HepG2 (cell line): Measurements from ENCODE around the gene PCBP1. TPM values are rescaled to one million over a fixed set of nuclear protein-coding genes. Genes with fewer than 3 reads are reported as not detected.
A peak's percentile ranks its signal among the peaks of the same experiment; 100 is the strongest.

ENCODE experiments used
- DPF2 ChIP-seq: sonication (generic); formaldehyde crosslinking; IDR thresholded peaks from 2 replicates; pipeline ENCODE4 v1.4.0; 2020; ENCODE audit warnings: mild to moderate bottlenecking, low read depth, missing genetic modification reagents, borderline replicate concordance
- ELF3 ChIP-seq: IDR thresholded peaks from 2 replicates; pipeline ENCODE4 v1.6.1; 2016; ENCODE audit warnings: missing genetic modification reagents, missing compliant biosample characterization
- HNRNPLL ChIP-seq: fragments of 200-400 bp; formaldehyde crosslinking; IDR thresholded peaks from 2 replicates; pipeline ENCODE4 v1.6.1; 2017; ENCODE audit warnings: mild to moderate bottlenecking, low read depth, low read length; ENCODE audit not compliant: poor library complexity, severe bottlenecking
- JUN ChIP-seq: sonication (generic); formaldehyde crosslinking; IDR thresholded peaks from 2 replicates; pipeline ENCODE4 v1.4.0; 2020; ENCODE audit warnings: mild to moderate bottlenecking, missing genetic modification reagents
- KDM1A ChIP-seq: IDR thresholded peaks from 2 replicates; pipeline ENCODE4 v1.6.1; 2016; ENCODE audit warnings: missing compliant biosample characterization
- KMT2A ChIP-seq: sonication (generic); formaldehyde crosslinking; IDR thresholded peaks from 2 replicates; pipeline ENCODE4 v1.4.0; 2020; ENCODE audit warnings: missing genetic modification reagents
- MEF2D ChIP-seq: sonication (generic); formaldehyde crosslinking; IDR thresholded peaks from 2 replicates; pipeline ENCODE4 v1.5.1; 2020; ENCODE audit warnings: mild to moderate bottlenecking, missing genetic modification reagents
- PAF1 ChIP-seq: IDR thresholded peaks from 2 replicates; pipeline ENCODE4 v1.6.1; 2016; ENCODE audit warnings: missing genetic modification reagents, missing compliant biosample characterization
- PHF20 ChIP-seq: sonication (generic); formaldehyde crosslinking; IDR thresholded peaks from 2 replicates; pipeline ENCODE4 v1.5.0; 2020; ENCODE audit warnings: mild to moderate bottlenecking, missing genetic modification reagents
- RBFOX2 ChIP-seq: fragments of 200-400 bp; formaldehyde crosslinking; IDR thresholded peaks from 2 replicates; pipeline ENCODE4 v1.6.1; 2017; ENCODE audit warnings: low read depth, mild to moderate bottlenecking, low read length
- REL ChIP-seq: sonication (generic); formaldehyde crosslinking; conservative IDR thresholded peaks from 2 replicates; pipeline ENCODE4 v1.8.0; 2022; ENCODE audit warnings: mild to moderate bottlenecking, missing genetic modification reagents, moderate library complexity
- RXRB ChIP-seq: IDR thresholded peaks from 2 replicates; pipeline ENCODE4 v1.6.1; 2016; ENCODE audit warnings: borderline replicate concordance, missing genetic modification reagents, missing compliant biosample characterization
- SOX6 ChIP-seq, 2 experiments: fragments of 450-650 bp in 1 of 2; sonication (generic) in 1 of 2; formaldehyde crosslinking in 1 of 2; IDR thresholded peaks; 2 replicates each; pipeline versions ENCODE4 v1.4.0 to v1.6.1; 2017 to 2020; ENCODE audit warnings: antibody characterized with exemption in 1 of 2, mild to moderate bottlenecking in 1 of 2, missing genetic modification reagents in 1 of 2
- STAG1 ChIP-seq: sonication (generic); formaldehyde crosslinking; IDR thresholded peaks from 2 replicates; pipeline ENCODE4 v1.4.0; 2020; ENCODE audit warnings: missing genetic modification reagents
- ZFP41 ChIP-seq: sonication (generic); formaldehyde crosslinking; IDR thresholded peaks from 2 replicates; pipeline ENCODE4 v1.4.0; 2020; ENCODE audit warnings: mild to moderate bottlenecking, missing genetic modification reagents, borderline replicate concordance
- ZFX ChIP-seq: sonication (generic); formaldehyde crosslinking; IDR thresholded peaks from 2 replicates; pipeline ENCODE4 v1.4.0; 2020; ENCODE audit warnings: mild to moderate bottlenecking, low read depth, missing genetic modification reagents, moderate library complexity
- ZFYVE20 ChIP-seq: sonication (generic); formaldehyde crosslinking; IDR thresholded peaks from 2 replicates; pipeline ENCODE4 v1.8.0; 2023; ENCODE audit warnings: low read depth, mild to moderate bottlenecking, moderate library complexity, missing genetic modification reagents, borderline replicate concordance
- ZNF101 ChIP-seq: sonication (generic); formaldehyde crosslinking; IDR thresholded peaks from 2 replicates; pipeline ENCODE4 v1.4.0; 2020; ENCODE audit warnings: mild to moderate bottlenecking, low read depth, missing genetic modification reagents, borderline replicate concordance
- ZNF3 ChIP-seq: IDR thresholded peaks from 2 replicates; pipeline ENCODE4 v1.7.0; 2017; ENCODE audit warnings: inconsistent platforms
- ZNF564 ChIP-seq: sonication (generic); formaldehyde crosslinking; IDR thresholded peaks from 2 replicates; pipeline ENCODE4 v1.8.1; 2023; ENCODE audit warnings: mild to moderate bottlenecking, missing genetic modification reagents
- ZNF879 ChIP-seq: sonication (generic); formaldehyde crosslinking; IDR thresholded peaks from 2 replicates; pipeline ENCODE4 v1.8.1; 2023; ENCODE audit warnings: missing genetic modification reagents
- ZSCAN25 ChIP-seq: sonication (generic); formaldehyde crosslinking; IDR thresholded peaks from 2 replicates; pipeline ENCODE4 v1.8.0; 2022; ENCODE audit warnings: mild to moderate bottlenecking, missing genetic modification reagents
- polyA plus RNA-seq, 8 experiments: library from polyadenylated mRNA; depleted of rRNA in 3 of 8; stranded (reverse) in 7 of 8; unstranded in 1 of 8; fragments of >200 nt; fragmentation: Illumina TruSeq in 4 of 8; extraction: Trizol in 4 of 8; gene quantifications; 2 replicates each; pipeline versions ENCODE4 v1.2.1 to v1.2.3, GENCODE V29; 2011 to 2016; ENCODE audit warnings: low read depth in 4 of 8, missing spikeins in 1 of 8, mixed read lengths in 1 of 8; ENCODE audit not compliant: insufficient read depth in 1 of 8
- total RNA-seq, 5 experiments: library from RNA; depleted of rRNA; stranded (reverse); fragments of >200 nt; fragmentation: Illumina TruSeq; extraction: Trizol; gene quantifications; 2 replicates each; pipeline ENCODE4 v1.2.3, GENCODE V29; 2016; ENCODE audit warnings: low read depth in 1 of 5
- TF ChIP-seq, protein P1 (sequence below): sonication (generic); formaldehyde crosslinking; IDR thresholded peaks from 2 replicates; pipeline ENCODE4 v1.4.0; 2020; ENCODE audit warnings: missing genetic modification reagents
- TF ChIP-seq, protein P2 (sequence below): sonication (generic); formaldehyde crosslinking; IDR thresholded peaks from 2 replicates; pipeline ENCODE4 v1.5.0; 2020; ENCODE audit warnings: mild to moderate bottlenecking, missing genetic modification reagents
- TF ChIP-seq, protein P3 (sequence below): sonication (generic); formaldehyde crosslinking; IDR thresholded peaks from 2 replicates; pipeline ENCODE4 v1.4.0; 2020; ENCODE audit warnings: mild to moderate bottlenecking, low read depth, missing genetic modification reagents

The PCBP1 gene
- total and polyA plus RNA-seq, 2 of the 13 experiments (the other 11 are each of a cell fraction or from before 2014, with no cell fraction given): 32.0 to 137 TPM

DNA sequence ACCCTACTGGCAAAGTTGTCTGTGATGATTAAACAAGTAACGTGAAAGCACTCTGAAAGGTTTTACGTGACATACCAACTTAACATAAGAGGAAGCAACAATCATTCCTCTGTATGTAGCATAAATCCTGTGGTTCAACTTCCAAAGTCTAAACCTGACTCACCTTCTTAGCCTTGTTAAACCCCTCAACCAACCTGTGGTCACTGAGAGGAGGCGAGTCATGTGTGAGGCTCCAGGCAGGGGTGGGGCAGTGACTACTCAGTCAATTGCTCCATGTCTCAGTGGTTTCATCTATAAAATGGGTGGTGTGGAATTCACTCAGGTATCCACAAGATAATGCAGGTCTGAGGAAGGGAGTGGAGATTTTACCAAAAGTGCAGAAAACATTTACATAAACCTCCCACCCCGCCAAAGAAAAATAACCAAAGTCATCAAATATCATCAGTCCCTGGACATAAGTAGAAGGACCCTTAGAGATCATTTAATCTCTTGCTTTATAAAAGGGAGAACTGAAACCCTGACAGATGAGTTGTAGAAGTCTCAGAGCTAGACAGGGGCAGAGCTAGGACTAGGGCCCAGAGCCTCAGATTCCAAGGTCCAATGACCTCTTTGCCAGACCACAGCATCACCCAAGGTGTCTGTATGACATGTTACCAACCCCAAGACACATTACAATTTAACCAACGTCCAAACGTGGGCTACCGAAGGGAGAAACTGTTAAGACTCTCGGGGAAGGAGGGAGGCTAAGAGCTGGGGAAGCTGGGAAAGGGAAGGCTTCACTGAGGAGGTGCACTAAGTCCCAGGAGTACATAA is 3.7 kb upstream of the PCBP1 start (continued):
- TF ChIP-seq RBFOX2: peak; percentile 41; the same call in 1 of the 2 replicates
- TF ChIP-seq ZNF101 (CRISPR knock-in tag): no peak
- TF ChIP-seq PAF1 (CRISPR knock-in tag): no peak
- TF ChIP-seq, protein P1, sequence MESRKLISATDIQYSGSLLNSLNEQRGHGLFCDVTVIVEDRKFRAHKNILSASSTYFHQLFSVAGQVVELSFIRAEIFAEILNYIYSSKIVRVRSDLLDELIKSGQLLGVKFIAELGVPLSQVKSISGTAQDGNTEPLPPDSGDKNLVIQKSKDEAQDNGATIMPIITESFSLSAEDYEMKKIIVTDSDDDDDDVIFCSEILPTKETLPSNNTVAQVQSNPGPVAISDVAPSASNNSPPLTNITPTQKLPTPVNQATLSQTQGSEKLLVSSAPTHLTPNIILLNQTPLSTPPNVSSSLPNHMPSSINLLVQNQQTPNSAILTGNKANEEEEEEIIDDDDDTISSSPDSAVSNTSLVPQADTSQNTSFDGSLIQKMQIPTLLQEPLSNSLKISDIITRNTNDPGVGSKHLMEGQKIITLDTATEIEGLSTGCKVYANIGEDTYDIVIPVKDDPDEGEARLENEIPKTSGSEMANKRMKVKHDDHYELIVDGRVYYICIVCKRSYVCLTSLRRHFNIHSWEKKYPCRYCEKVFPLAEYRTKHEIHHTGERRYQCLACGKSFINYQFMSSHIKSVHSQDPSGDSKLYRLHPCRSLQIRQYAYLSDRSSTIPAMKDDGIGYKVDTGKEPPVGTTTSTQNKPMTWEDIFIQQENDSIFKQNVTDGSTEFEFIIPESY (CRISPR knock-in tag): no peak
- peak; percentile 41; the same call in 1 of the 2 replicates for TF ChIP-seq ELF3
- TF ChIP-seq, protein P2, sequence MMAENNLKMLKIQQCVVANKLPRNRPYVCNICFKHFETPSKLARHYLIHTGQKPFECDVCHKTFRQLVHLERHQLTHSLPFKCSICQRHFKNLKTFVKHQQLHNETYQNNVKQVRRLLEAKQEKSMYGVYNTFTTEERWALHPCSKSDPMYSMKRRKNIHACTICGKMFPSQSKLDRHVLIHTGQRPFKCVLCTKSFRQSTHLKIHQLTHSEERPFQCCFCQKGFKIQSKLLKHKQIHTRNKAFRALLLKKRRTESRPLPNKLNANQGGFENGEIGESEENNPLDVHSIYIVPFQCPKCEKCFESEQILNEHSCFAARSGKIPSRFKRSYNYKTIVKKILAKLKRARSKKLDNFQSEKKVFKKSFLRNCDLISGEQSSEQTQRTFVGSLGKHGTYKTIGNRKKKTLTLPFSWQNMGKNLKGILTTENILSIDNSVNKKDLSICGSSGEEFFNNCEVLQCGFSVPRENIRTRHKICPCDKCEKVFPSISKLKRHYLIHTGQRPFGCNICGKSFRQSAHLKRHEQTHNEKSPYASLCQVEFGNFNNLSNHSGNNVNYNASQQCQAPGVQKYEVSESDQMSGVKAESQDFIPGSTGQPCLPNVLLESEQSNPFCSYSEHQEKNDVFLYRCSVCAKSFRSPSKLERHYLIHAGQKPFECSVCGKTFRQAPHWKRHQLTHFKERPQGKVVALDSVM: no peak
- peak; percentile 97 for TF ChIP-seq KDM1A (CRISPR knock-in tag)
- 0 out of 2 replicates have a peak, but pooled peaks have one; percentile 8 for TF ChIP-seq RXRB (CRISPR knock-in tag)
- TF ChIP-seq PHF20 (CRISPR knock-in tag): no peak
- TF ChIP-seq ZFYVE20 (CRISPR knock-in tag): no peak
- no peak for TF ChIP-seq MEF2D
- TF ChIP-seq ZNF3: peak; percentile 99
- peak; percentile 5; the same call in 1 of the 2 replicates for TF ChIP-seq JUN
- no peak for TF ChIP-seq ZNF564
- TF ChIP-seq ZFX (CRISPR knock-in tag): no peak; the same call in 1 of the 2 replicates
- TF ChIP-seq, protein P3, sequence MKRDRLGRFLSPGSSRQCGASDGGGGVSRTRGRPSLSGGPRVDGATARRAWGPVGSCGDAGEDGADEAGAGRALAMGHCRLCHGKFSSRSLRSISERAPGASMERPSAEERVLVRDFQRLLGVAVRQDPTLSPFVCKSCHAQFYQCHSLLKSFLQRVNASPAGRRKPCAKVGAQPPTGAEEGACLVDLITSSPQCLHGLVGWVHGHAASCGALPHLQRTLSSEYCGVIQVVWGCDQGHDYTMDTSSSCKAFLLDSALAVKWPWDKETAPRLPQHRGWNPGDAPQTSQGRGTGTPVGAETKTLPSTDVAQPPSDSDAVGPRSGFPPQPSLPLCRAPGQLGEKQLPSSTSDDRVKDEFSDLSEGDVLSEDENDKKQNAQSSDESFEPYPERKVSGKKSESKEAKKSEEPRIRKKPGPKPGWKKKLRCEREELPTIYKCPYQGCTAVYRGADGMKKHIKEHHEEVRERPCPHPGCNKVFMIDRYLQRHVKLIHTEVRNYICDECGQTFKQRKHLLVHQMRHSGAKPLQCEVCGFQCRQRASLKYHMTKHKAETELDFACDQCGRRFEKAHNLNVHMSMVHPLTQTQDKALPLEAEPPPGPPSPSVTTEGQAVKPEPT: no peak
- TF ChIP-seq KMT2A (CRISPR knock-in tag): peak; percentile 37; the same call in 1 of the 2 replicates
- no peak for TF ChIP-seq DPF2 (CRISPR knock-in tag)
- TF ChIP-seq SOX6 (IDR thresholded peaks at IDR 0.05): no peak
- TF ChIP-seq SOX6 (CRISPR knock-in tag; IDR thresholded peaks at IDR 0.05): peak; percentile 24; the same call in 1 of the 2 replicates
- TF ChIP-seq STAG1 (CRISPR knock-in tag): no peak
- TF ChIP-seq HNRNPLL: no peak
- TF ChIP-seq ZNF879 (CRISPR knock-in tag): no peak
- TF ChIP-seq REL: no peak
- TF ChIP-seq ZFP41 (CRISPR knock-in tag): no peak
- TF ChIP-seq ZSCAN25 (CRISPR knock-in tag): peak; percentile 79
